Muscle of leg (tissue), 11 donors: ENCODE results near the gene ELFN1. TPM values are rescaled to one million over a fixed set of nuclear protein-coding genes. Genes with fewer than 3 reads are reported as not detected.

Experiments used
- DNase-seq: peaks from one replicate; pipeline ENCODE4 v3.0.0; 2013
- H3K27ac ChIP-seq: one replicate; pipeline ENCODE4 v1.5.1; 2013; ENCODE audit warnings: mild to moderate bottlenecking, low read length, control low read depth
- H3K27me3 ChIP-seq: one replicate; pipeline ENCODE4 v1.6.1; 2013; ENCODE audit warnings: low read length; ENCODE audit not compliant: control insufficient read depth, insufficient read depth
- H3K36me3 ChIP-seq: one replicate; pipeline ENCODE4 v1.6.1; 2013; ENCODE audit warnings: low read length; ENCODE audit not compliant: control insufficient read depth, insufficient read depth
- H3K4me1 ChIP-seq: one replicate; pipeline ENCODE4 v1.6.1; 2013; ENCODE audit warnings: low read length; ENCODE audit not compliant: control insufficient read depth, insufficient read depth
- H3K4me3 ChIP-seq: one replicate; pipeline ENCODE4 v1.5.1; 2013; ENCODE audit warnings: low read length, control low read depth
- H3K9me3 ChIP-seq: replicated peaks from 2 replicates; pipeline ENCODE4 v1.6.1; 2013; ENCODE audit warnings: low read depth, low read length; ENCODE audit not compliant: control insufficient read depth
- WGBS: methylation state at CpG from one replicate; pipeline ENCODE4 v1.1.5; 2013; ENCODE audit warnings: missing lambda C conversion rate; ENCODE audit not compliant: insufficient coverage; 5-methylcytosine and 5-hydroxymethylcytosine counted together
- polyA plus RNA-seq, 8 donors: library from polyadenylated mRNA; unstranded; fragments of 120-200 nt; gene quantifications; one replicate each; pipeline versions ENCODE4 v1.2.1 to v1.2.3, GENCODE V29; 2013; ENCODE audit warnings: inconsistent platforms in 1 of 8, low replicate concordance in 1 of 8; ENCODE audit not compliant: insufficient read length in 8 of 8, insufficient read depth in 1 of 8
- total RNA-seq: library from RNA; stranded (reverse); fragments of 120-200 nt; gene quantifications from one replicate; pipeline ENCODE4 v1.2.4, GENCODE V29; 2013

Gene ELFN1
- total and polyA plus RNA-seq, 9 donors, result 2.8 to 10.7 (median 8.2) TPM

DNA sequence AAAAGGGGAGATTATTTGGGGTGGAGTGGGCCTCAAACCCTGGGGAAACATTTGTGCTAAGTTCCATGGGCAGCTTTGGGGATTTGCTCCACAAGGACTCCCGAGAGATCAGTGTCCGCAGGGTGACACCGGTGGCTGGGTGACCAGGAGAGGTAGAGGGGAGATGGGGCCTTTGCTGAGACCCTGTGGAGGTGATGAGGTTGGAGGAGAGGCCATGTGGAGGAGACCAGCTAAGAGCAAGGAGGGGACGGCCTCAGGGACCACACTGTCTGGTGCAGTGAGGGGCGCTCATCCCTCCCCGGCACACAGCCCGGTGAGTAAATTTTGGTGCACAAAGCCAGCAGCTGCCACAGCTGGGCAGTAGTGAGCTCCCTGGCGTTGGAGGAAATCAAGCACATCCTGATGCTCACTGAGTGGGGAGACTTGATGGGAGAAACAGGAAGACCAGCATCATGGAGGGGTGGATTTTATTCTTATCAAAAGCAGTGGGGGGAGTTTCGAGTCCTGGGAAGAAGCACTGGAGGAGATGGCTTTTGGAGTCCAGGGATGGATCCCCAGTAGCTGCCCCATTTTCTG lies 20.2 kb upstream of the ELFN1 start:
- H3K27ac ChIP-seq, result no peak overlapping the region
- H3K27me3 ChIP-seq, result peaks cover 11% of the 10 kb centered on the region
- WGBS, result 93% methylated on average over 7 of the region's 9 CpGs

DNA sequence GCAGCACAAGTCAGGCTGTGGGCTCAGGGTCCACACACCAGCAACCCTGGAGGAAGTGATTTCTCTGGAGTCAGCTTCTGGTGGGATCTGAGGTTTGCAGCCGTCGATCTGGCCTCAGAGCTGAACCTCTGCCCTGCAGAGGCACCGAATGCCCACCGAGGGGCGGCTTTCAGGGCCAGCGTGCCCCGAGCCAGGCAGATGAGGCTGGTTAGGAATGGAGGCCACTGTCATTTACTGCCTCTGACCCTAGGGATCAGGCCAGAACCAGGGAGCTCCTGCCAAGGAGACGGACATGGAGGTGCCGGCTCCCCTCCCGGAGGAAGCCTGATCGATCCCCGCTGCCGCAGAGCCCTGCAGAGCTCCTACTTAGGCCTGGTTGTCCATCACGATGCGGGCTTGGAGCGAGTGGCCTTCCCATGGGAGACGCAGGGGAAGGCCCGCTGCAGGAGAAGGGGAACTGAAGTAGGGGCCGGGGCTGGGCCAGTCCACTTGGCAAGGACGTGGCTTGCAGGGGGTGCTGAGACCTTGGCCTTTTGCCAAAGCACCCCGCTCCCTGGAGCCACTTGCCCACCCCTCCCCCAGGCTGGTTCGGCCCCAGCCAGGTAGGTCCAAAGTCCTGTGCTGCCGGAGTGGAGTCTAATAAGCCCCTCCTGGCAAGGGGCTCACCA lies 19.6 kb upstream of the ELFN1 start:
- Histone ChIP-seq H3K9me3 (no peaks in the 10 kb centered on the region), H3K36me3 (no peaks in the 10 kb centered on the region), H3K27ac (no peak overlapping the region), H3K4me3 (no peak overlapping the region), H3K27me3 (peaks cover 13% of the 10 kb centered on the region), H3K4me1 (peaks cover 29% of the 10 kb centered on the region)
- 72% methylated on average over 16 of the region's 23 CpGs for WGBS
- no peak for DNase-seq

More for the DNA sequence above, 20.2 kb upstream of the ELFN1 start:
- no peaks in the 10 kb centered on the region for H3K36me3 ChIP-seq
- peaks cover 29% of the 10 kb centered on the region for H3K4me1 ChIP-seq
- DNase-seq, result no peak
- no peak overlapping the region for H3K4me3 ChIP-seq
- H3K9me3 ChIP-seq, result no peaks in the 10 kb centered on the region

DNA sequence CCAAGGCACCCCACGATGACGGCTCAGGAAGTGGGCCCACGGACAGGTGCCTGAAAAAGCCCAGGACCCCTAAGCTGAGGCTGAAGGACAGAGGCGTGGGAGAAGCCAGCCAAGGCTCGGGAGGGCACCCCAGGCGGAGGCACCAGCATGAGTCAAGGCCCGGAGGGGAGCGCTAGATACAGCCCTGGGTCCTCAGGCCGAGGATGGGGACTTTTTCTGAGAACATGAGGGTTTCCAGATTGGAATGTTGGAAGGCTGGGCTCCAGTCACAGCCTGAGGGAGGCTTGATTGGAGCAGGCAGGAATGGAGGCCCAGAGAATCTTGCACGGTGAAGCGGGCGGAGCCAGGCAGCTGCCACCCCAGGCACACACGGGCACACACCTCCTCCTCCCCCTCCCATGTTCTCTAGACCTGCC lies 19.0 kb upstream of the ELFN1 start:
- Histone ChIP-seq H3K4me1 (peaks cover 29% of the 10 kb centered on the region), H3K4me3 (no peak overlapping the region), H3K9me3 (no peaks in the 10 kb centered on the region), H3K27ac (no peak overlapping the region), H3K27me3 (peaks cover 15% of the 10 kb centered on the region), H3K36me3 (no peaks in the 10 kb centered on the region)
- DNase-seq, result no peak
- 75% methylated on average over 4 of the region's 13 CpGs for WGBS

DNA sequence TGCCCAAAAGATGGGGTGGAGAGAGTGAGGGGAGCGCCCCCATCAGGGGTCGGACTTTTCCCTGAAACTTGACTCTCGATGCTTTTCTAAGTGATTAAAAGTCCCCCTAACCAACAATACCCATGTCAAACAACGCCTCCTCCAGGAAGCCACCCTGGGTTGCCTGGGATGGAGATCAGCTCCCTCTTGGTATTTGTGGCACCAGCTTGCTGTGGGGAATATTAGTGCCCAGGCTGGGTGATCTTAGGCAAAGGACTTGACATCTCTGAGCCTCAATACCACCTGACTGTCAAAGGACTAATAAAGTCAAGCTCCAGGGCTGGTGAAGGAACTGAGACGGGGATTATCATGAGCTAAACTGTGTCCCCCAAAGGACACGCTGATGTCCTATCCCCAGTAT lies 18.2 kb upstream of the ELFN1 start:
- no CpG with 5 or more reads among the region's 6 CpGs for WGBS
- peaks cover 23% of the 10 kb centered on the region for H3K27me3 ChIP-seq

DNA sequence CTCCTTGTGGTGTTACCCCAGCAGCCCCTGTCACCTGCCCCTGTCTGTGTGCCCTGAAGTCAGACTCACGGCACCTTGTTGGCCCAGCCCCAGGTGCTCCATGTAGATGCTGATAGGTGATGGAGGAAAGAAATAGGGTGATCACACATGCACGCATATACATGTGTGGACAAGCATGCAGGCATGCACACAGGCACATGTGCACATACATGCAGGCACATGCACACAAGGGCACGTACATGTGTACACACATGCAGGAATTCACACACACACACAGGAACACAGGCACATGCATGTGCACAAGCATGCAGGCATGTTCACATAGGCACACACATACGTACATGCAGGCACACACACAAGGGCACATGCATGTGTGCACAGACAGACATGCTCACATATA lies 16.6 kb upstream of the ELFN1 start:
- 100% methylated on average over 3 of the region's 4 CpGs for WGBS
- no peak overlapping the region for H3K27ac ChIP-seq
- DNase-seq, result no peak
- H3K4me1 ChIP-seq, result peaks cover 6% of the 10 kb centered on the region
- peaks cover 23% of the 10 kb centered on the region for H3K27me3 ChIP-seq
- H3K36me3 ChIP-seq, result no peaks in the 10 kb centered on the region
- H3K9me3 ChIP-seq, result no peaks in the 10 kb centered on the region
- no peak overlapping the region for H3K4me3 ChIP-seq

More for the DNA sequence above, 18.2 kb upstream of the ELFN1 start:
- Histone ChIP-seq H3K36me3 (no peaks in the 10 kb centered on the region), H3K4me3 (no peak overlapping the region), H3K9me3 (no peaks in the 10 kb centered on the region), H3K27ac (no peak overlapping the region), H3K4me1 (peaks cover 22% of the 10 kb centered on the region)
- DNase-seq, result no peak

DNA sequence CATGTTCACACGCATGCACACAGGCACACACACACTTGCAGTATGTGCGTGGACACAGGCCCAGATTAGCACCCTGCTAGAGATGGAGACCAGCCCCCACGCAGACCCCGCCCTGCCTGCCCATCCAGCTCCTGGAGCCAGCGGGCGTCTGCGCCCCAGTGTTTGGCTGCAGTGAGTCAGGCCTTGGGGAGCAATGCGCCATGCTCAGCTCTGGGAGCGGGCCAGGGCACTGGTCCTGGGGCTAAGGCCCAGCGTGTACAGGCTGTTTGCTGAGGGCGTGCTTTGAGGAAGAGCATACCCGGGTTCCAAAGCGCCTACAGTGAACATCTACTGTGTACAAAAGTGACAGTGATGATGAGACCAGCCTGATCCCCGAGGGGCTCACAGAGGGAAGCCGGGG lies 16.0 kb upstream of the ELFN1 start:
- WGBS, result 89% methylated on average over 15 of the region's 15 CpGs
- H3K36me3 ChIP-seq, result no peaks in the 10 kb centered on the region

DNA sequence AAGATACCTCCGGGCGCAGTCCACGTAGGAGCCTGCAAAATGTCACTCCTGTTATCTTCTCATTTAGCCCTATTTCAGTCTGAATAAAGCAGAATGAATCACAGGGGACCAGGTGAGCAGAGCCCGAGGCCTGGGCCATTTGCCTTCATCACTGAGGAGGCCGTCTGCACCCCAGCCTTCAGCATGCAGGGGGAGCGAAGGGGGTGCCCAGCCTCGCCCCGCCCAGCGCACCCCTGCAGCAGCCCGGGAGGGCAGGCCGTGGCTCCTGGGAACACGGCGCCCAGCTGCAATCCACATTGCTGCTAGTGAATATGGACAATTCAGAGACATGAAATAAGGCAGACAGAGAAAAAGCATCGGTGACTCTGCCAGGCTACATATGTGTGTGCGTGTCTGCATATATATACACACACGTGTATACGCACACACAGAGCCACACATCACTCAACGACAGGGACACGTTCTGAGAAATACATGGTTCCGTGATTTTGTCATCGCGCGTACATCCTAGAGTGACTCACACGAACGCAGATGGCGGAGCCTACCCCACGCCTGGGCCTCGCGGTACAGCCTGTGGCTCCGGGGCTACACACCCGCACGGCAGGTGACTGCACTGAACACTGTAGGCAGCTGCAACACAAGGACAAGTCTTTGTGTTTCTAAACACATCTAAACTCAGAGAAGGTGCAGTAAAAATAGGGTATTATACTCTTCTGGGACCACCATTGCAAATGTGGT lies 15.2 kb upstream of the ELFN1 start:
- Histone ChIP-seq H3K4me1 (no peaks in the 10 kb centered on the region), H3K27me3 (peaks cover 22% of the 10 kb centered on the region), H3K27ac (no peak overlapping the region), H3K9me3 (no peaks in the 10 kb centered on the region), H3K4me3 (no peak overlapping the region), H3K36me3 (no peaks in the 10 kb centered on the region)
- WGBS, result 86% methylated on average over 21 of the region's 32 CpGs
- DNase-seq, result no peak

More for the DNA sequence above, 16.0 kb upstream of the ELFN1 start:
- H3K4me3 ChIP-seq, result no peak overlapping the region
- peaks cover 22% of the 10 kb centered on the region for H3K27me3 ChIP-seq
- H3K9me3 ChIP-seq, result no peaks in the 10 kb centered on the region
- DNase-seq, result no peak
- no peaks in the 10 kb centered on the region for H3K4me1 ChIP-seq
- no peak overlapping the region for H3K27ac ChIP-seq

DNA sequence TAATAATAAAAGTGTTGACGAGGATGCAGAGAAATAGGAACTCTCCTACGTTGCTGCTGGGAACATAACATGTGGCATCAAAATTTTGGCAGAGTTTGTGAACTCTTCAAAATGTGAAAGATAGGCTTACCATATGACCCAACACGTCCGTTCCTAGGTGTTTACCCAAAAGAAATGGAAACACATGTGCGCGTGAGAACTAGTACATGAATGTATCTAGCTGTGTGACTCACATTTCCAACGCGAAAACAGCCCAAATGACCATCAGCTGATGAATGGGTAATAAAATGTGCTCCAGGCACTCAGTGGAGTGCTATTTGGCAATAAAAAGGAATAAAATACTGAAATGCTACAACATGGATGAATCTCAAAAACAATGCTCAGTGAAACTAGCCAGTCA lies 10.4 kb upstream of the ELFN1 start:
- Histone ChIP-seq H3K9me3 (no peaks in the 10 kb centered on the region), H3K27me3 (peaks cover 47% of the 10 kb centered on the region), H3K36me3 (no peaks in the 10 kb centered on the region), H3K27ac (no peak overlapping the region), H3K4me1 (peaks cover 7% of the 10 kb centered on the region), H3K4me3 (no peak overlapping the region)
- WGBS, result 68% methylated on average over 7 of the region's 8 CpGs
- no peak for DNase-seq

DNA sequence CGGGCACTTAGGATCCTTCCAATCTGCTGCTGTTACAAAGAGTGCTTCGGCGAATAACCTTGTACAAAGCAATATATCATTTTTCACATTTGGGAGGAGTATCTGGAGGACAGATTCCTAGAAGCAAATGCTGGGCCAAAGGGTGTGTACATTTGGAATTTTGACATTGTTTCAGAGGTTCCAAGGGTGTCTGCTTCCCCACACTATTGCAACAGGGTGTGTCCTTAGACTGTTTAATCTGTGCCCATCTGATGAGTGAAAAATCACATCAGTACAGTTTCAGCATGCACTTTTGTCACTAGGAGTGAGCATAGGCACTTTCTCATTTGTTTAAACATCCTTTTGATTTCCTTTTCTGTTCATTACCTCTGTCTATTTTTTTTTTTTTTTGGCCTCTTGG lies 8.6 kb upstream of the ELFN1 start:
- Histone ChIP-seq H3K4me3 (no peak overlapping the region), H3K36me3 (no peaks in the 10 kb centered on the region), H3K27me3 (peaks cover 43% of the 10 kb centered on the region), H3K4me1 (peaks cover 9% of the 10 kb centered on the region), H3K9me3 (no peaks in the 10 kb centered on the region), H3K27ac (no peak overlapping the region)
- no peak for DNase-seq
- no CpG with 5 or more reads among the region's 3 CpGs for WGBS

DNA sequence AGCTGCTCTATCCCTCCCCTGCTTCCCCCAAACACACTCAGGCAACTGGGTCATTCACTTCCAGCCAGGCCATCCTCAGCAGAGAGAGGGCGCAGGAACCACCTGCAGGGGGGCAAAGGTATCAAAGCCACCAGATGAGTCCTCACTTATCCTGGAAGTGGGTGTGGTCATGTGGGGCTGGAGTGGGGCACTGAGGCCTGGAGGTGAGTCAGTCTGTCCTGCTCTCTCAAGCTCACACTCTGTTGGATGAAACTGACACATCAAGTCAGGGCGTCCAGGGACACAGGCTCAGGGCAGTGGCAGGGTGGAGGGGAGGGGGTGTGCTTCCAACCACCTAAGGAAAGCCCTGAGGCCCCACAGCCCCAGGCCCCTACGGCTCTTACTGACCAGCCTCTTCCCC lies 8.0 kb upstream of the ELFN1 start:
- Histone ChIP-seq H3K4me1 (peaks cover 15% of the 10 kb centered on the region), H3K9me3 (no peaks in the 10 kb centered on the region), H3K36me3 (no peaks in the 10 kb centered on the region), H3K27ac (no peak overlapping the region), H3K27me3 (peaks cover 43% of the 10 kb centered on the region), H3K4me3 (no peak overlapping the region)
- DNase-seq, result no peak
- WGBS, result 100% methylated on average over 1 of the region's 3 CpGs
